Mesenchymal stem cell (in vitro differentiated cells and primary cell): ENCODE measurements around the gene SVEP1.

ENCODE experiments used
- DNase-seq: peaks from one replicate; pipeline ENCODE4 v3.0.0-alpha.2; 2013
- H2AFZ ChIP-seq: one replicate; pipeline ENCODE4 v1.6.1; 2013; ENCODE audit warnings: low read depth, mild to moderate bottlenecking, control low read depth, inconsistent platforms, low read length, moderate library complexity
- H2AK5ac ChIP-seq: 2 replicates; pipeline ENCODE4 v1.6.1; 2013; ENCODE audit warnings: low read length, moderate library complexity, mild to moderate bottlenecking, inconsistent platforms; ENCODE audit not compliant: severe bottlenecking
- H2BK120ac ChIP-seq: one replicate; pipeline ENCODE4 v1.6.1; 2013; ENCODE audit warnings: low read depth, mild to moderate bottlenecking, inconsistent platforms, low read length, moderate library complexity
- H2BK12ac ChIP-seq, 2 experiments: one replicate each; pipeline ENCODE4 v1.6.1; 2013; ENCODE audit warnings: inconsistent platforms in 2 of 2, low read length in 2 of 2, mild to moderate bottlenecking in 2 of 2, moderate library complexity in 2 of 2, control low read depth in 1 of 2
- H2BK15ac ChIP-seq: one replicate; pipeline ENCODE4 v1.6.1; 2013; ENCODE audit warnings: mild to moderate bottlenecking, low read depth, inconsistent platforms; ENCODE audit not compliant: poor library complexity, severe bottlenecking
- H2BK5ac ChIP-seq: 2 replicates; pipeline ENCODE4 v1.6.1; 2013; ENCODE audit warnings: low read depth, mild to moderate bottlenecking, low read length, control low read depth, inconsistent platforms; ENCODE audit not compliant: poor library complexity, severe bottlenecking
- H3K14ac ChIP-seq, 2 experiments: one replicate each; pipeline ENCODE4 v1.6.1; 2013; ENCODE audit warnings: inconsistent platforms in 2 of 2, low read length in 2 of 2, control low read depth in 1 of 2, mild to moderate bottlenecking in 1 of 2, moderate library complexity in 1 of 2
- H3K18ac ChIP-seq, 2 experiments: one replicate each; pipeline ENCODE4 v1.6.1; 2013; ENCODE audit warnings: inconsistent platforms in 2 of 2, low read length in 2 of 2, control low read depth in 1 of 2, low read depth in 1 of 2, mild to moderate bottlenecking in 1 of 2
- H3K23ac ChIP-seq, 2 experiments: one replicate each; pipeline ENCODE4 v1.6.1; 2013; ENCODE audit warnings: inconsistent platforms in 2 of 2, low read length in 2 of 2, mild to moderate bottlenecking in 2 of 2, moderate library complexity in 2 of 2, control low read depth in 1 of 2
- H3K27ac ChIP-seq: 2 replicates; pipeline ENCODE4 v1.5.1; 2013; ENCODE audit warnings: mild to moderate bottlenecking, moderate library complexity, low read length, control low read depth, inconsistent platforms; ENCODE audit not compliant: poor library complexity, severe bottlenecking
- H3K27me3 ChIP-seq, 2 experiments: 2 replicates each; pipeline versions ENCODE4 v1.6.1 to v1.7.0; 2013; ENCODE audit warnings: low read length in 2 of 2, mild to moderate bottlenecking in 2 of 2, moderate library complexity in 2 of 2, control low read depth in 1 of 2, inconsistent platforms in 1 of 2; ENCODE audit not compliant: control insufficient read depth in 1 of 2, insufficient read depth in 1 of 2
- H3K36me3 ChIP-seq, 2 experiments: 2 replicates each; pipeline versions ENCODE4 v1.6.1 to v1.7.0; 2013; ENCODE audit warnings: low read length in 2 of 2, control low read depth in 1 of 2, inconsistent platforms in 1 of 2, low read depth in 1 of 2, mild to moderate bottlenecking in 1 of 2; ENCODE audit not compliant: insufficient read depth in 2 of 2, control insufficient read depth in 1 of 2
- H3K4ac ChIP-seq, 2 experiments: one replicate each; pipeline ENCODE4 v1.6.1; 2013; ENCODE audit warnings: inconsistent platforms in 2 of 2, low read length in 2 of 2, mild to moderate bottlenecking in 2 of 2, moderate library complexity in 2 of 2, control low read depth in 1 of 2, low read depth in 1 of 2
- H3K4me1 ChIP-seq: 2 replicates; pipeline ENCODE4 v1.6.1; 2013; ENCODE audit warnings: low read depth, low read length, control low read depth; ENCODE audit not compliant: control insufficient read depth, insufficient read depth
- H3K4me2 ChIP-seq: 2 replicates; pipeline ENCODE4 v1.6.1; 2013; ENCODE audit warnings: low read length, mild to moderate bottlenecking, inconsistent platforms; ENCODE audit not compliant: poor library complexity, severe bottlenecking
- H3K4me3 ChIP-seq, 2 experiments: 2 replicates each; pipeline versions ENCODE4 v1.5.1 to v1.7.0; 2013; ENCODE audit warnings: low read length in 2 of 2, mild to moderate bottlenecking in 2 of 2, control low read depth in 1 of 2, low read depth in 1 of 2; ENCODE audit not compliant: insufficient read depth in 1 of 2
- H3K79me1 ChIP-seq: replicated peaks from 2 replicates; pipeline ENCODE4 v1.6.1; 2013; ENCODE audit warnings: mild to moderate bottlenecking, control low read depth, low read length, inconsistent platforms; ENCODE audit not compliant: poor library complexity, severe bottlenecking
- H3K9ac ChIP-seq: 2 replicates; pipeline ENCODE4 v1.7.0; 2013; ENCODE audit warnings: mild to moderate bottlenecking, low read length, moderate library complexity
- H3K9me3 ChIP-seq: 2 replicates; pipeline ENCODE4 v1.7.0; 2013; ENCODE audit warnings: mild to moderate bottlenecking, low read length; ENCODE audit not compliant: control insufficient read depth
- H4K8ac ChIP-seq: one replicate; pipeline ENCODE4 v1.6.1; 2013; ENCODE audit warnings: inconsistent platforms, mild to moderate bottlenecking, low read length, moderate library complexity
- H4K91ac ChIP-seq: one replicate; pipeline ENCODE4 v1.6.1; 2013; ENCODE audit warnings: mild to moderate bottlenecking, low read length, inconsistent platforms
- WGBS: methylation state at CpG from one replicate; pipeline ENCODE4 v1.1.7; 2013; ENCODE audit warnings: mixed read lengths; 5-methylcytosine and 5-hydroxymethylcytosine counted together

Gene SVEP1

DNA sequence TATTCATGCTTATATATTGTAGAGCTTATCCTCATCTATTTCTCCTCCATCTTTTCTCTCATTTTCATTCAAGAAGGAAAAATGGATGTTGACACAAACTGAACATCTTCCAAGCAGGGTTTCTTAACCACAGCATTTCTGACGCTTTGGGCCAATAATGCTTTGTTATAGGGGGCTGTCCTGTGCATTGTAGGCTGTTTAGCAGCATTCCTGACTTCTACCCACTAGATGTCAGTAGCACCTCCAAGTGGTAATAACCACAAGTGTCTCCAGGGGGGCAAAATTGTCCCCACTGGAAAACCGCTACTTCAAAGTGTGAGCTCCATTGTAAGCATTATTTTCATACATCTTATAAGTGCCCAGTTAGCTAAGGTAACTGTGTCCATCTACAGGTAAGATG, 239.2 kb downstream of the SVEP1 start:
- Histone ChIP-seq H2BK5ac (no peak overlapping the region), H3K4me1 (no peaks in the 10 kb centered on the region), H2AFZ (no peak overlapping the region), H3K4me3 (no peak overlapping the region), H3K14ac (no peak overlapping the region), H3K4me2 (no peak overlapping the region), H3K23ac (no peak overlapping the region), H4K8ac (no peak overlapping the region), H3K9me3 (no peaks in the 10 kb centered on the region), H3K4ac (no peak overlapping the region), H2BK15ac (no peak overlapping the region), H2AK5ac (no peak overlapping the region), H3K27ac (no peak overlapping the region), H2BK120ac (no peak overlapping the region), H3K79me1 (no peaks in the 10 kb centered on the region), H3K18ac (no peak overlapping the region), H3K27me3 (peaks cover 0 to 5% of the 10 kb centered on the region in 2 experiments), H3K36me3 (no peaks in the 10 kb centered on the region), H4K91ac (no peak overlapping the region), H3K9ac (no peak overlapping the region), H2BK12ac (no peak overlapping the region)
- DNase-seq: no peak
- 50% methylated on average over 2 of the region's 2 CpGs for WGBS

- H2BK15ac ChIP-seq: no peak overlapping the region
- no peak overlapping the region for H2AK5ac ChIP-seq
- H2BK120ac ChIP-seq: no peak overlapping the region
- H2AFZ ChIP-seq: no peak overlapping the region
- H3K79me1 ChIP-seq: no peaks in the 10 kb centered on the region
- H3K36me3 ChIP-seq: no peaks in the 10 kb centered on the region
- H3K14ac ChIP-seq: no peak overlapping the region
- no peak overlapping the region for H3K23ac ChIP-seq
- DNase-seq: no peak
- H4K8ac ChIP-seq: no peak overlapping the region
- H3K4me3 ChIP-seq: no peak overlapping the region
- peaks cover 0 to 1% of the 10 kb centered on the region in 2 experiments for H3K27me3 ChIP-seq
- H3K4me2 ChIP-seq: no peak overlapping the region
- H3K4me1 ChIP-seq: no peaks in the 10 kb centered on the region
- no peak overlapping the region for H2BK5ac ChIP-seq
- no peak overlapping the region for H3K4ac ChIP-seq
- no peak overlapping the region for H2BK12ac ChIP-seq
- no peak overlapping the region for H3K18ac ChIP-seq
- H4K91ac ChIP-seq: no peak overlapping the region
- WGBS: 96% methylated on average over 1 of the region's 1 CpG
- H3K9me3 ChIP-seq: no peaks in the 10 kb centered on the region
- H3K9ac ChIP-seq: peak overlapping the region; percentile 73
- H3K27ac ChIP-seq: no peak overlapping the region
Observed at GRCh38 chr9:110338143-110338542, 241.4 kb downstream of the SVEP1 start.

DNA sequence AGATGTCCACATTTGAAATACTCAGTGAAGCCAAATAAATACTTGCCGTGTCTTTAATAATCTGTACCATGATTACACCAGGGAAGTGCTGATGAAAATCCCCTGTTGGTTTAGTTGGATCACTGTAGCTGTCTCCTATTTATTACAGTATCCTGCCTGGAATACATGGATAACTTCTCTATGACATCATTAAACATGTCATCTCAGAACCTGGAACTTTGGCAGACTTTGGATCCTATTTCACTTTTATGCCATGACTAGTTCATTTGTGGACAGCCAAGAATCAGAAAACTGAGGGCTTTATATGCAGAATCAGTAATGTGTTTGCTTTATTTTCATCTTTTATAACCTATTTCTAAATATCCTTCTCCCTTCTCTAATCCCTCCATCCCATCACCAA, 241.8 kb downstream of the SVEP1 start, which contains the start of gene TXNDC8:
TSS of gene TXNDC8 (minus strand) at position 137 of the 400 bp plus-strand sequence.
- Histone ChIP-seq H2BK120ac (no peak within 1 kb of the TSS), H3K18ac (no peak within 1 kb of the TSS), H3K4me2 (no peak within 1 kb of the TSS), H3K14ac (no peak within 1 kb of the TSS), H3K9ac (peak within 1 kb of the TSS; percentile 73), H2BK15ac (peak within 1 kb of the TSS; percentile 48), H2AFZ (no peak within 1 kb of the TSS), H3K23ac (no peak within 1 kb of the TSS), H3K4ac (no peak within 1 kb of the TSS), H3K4me3 (no peak within 1 kb of the TSS), H3K79me1 (no peaks in the 10 kb centered on the region), H3K27me3 (no peaks in the 10 kb centered on the region), H3K9me3 (no peaks in the 10 kb centered on the region), H3K36me3 (no peaks in the 10 kb centered on the region), H3K27ac (no peak within 1 kb of the TSS), H4K8ac (no peak within 1 kb of the TSS), H4K91ac (no peak within 1 kb of the TSS), H2BK5ac (no peak within 1 kb of the TSS), H3K4me1 (no peaks in the 10 kb centered on the region), H2BK12ac (no peak within 1 kb of the TSS), H2AK5ac (no peak within 1 kb of the TSS)
- DNase-seq: no peak
- WGBS: no CpG with 5 or more reads among the region's 1 CpG

DNA sequence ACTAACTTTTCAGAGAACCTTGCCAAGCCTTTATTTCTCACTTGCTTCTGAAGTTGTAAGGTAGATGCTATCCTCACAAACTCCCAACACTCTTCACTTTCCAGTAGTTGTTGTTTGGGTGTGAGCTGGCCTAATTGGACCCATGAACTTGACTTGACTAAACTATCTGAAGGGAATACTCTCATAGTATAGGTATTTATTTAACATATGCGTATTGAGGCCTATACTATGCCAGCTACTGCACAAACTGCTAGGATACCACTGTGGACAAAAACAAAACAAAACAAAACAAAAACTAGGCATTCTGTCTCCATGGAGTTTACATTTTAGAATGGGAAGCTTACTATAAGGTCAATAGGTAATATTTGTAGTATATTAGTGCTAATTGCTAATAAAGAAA, 243.2 kb downstream of the SVEP1 start:
- Histone ChIP-seq H3K9me3 (peaks cover 3% of the 10 kb centered on the region), H2AFZ (no peak overlapping the region), H3K27me3 (no peaks in the 10 kb centered on the region), H3K18ac (no peak overlapping the region), H3K4ac (no peak overlapping the region), H4K8ac (no peak overlapping the region), H2BK15ac (no peak overlapping the region), H2BK12ac (no peak overlapping the region), H4K91ac (no peak overlapping the region), H3K4me3 (no peak overlapping the region), H2BK5ac (no peak overlapping the region), H3K4me2 (no peak overlapping the region), H2BK120ac (no peak overlapping the region), H3K9ac (no peak overlapping the region), H3K79me1 (no peaks in the 10 kb centered on the region), H2AK5ac (no peak overlapping the region), H3K14ac (no peak overlapping the region), H3K27ac (no peak overlapping the region), H3K4me1 (no peaks in the 10 kb centered on the region), H3K23ac (no peak overlapping the region), H3K36me3 (no peaks in the 10 kb centered on the region)
- no CpG with 5 or more reads among the region's 1 CpG for WGBS
- no peak for DNase-seq
